Measurements from ENCODE around the gene CDH23. TPM values are rescaled to one million over a fixed set of nuclear protein-coding genes. Genes with fewer than 3 reads are reported as not detected.

Gene CDH23
- polyA plus RNA-seq, 2 of the 4 experiments (the other 2 are of a cell fraction): 1.1 to 2.3 TPM

DNA sequence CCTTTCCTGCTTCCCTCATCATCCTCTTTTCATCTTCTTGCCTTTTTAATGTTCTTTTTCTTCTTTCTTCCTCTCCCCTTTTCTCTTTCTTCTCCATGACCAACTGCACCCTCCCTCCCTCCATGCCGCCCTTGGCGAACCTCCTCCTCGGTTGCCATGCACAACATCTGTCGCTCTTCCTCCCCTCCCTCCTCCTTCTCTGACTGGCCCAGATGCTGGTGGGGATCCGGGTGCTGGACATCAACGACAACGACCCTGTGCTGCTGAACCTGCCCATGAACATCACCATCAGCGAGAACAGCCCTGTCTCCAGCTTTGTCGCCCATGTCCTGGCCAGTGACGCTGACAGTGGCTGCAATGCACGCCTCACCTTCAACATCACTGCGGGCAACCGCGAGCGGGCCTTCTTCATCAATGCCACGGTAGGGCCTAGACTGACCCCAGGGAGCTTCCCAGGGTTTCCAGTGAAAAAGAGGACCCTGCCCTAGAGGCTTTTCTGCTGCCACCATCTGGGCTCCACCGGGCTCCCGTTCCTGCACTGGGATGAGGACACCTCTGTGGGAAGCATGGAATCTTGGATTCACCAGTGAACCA is 388.1 kb downstream of the CDH23 start (continued):
- TF ChIP-seq, protein P1, sequence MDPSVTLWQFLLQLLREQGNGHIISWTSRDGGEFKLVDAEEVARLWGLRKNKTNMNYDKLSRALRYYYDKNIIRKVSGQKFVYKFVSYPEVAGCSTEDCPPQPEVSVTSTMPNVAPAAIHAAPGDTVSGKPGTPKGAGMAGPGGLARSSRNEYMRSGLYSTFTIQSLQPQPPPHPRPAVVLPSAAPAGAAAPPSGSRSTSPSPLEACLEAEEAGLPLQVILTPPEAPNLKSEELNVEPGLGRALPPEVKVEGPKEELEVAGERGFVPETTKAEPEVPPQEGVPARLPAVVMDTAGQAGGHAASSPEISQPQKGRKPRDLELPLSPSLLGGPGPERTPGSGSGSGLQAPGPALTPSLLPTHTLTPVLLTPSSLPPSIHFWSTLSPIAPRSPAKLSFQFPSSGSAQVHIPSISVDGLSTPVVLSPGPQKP (IDR thresholded peaks at IDR 0.05; ENCODE audit: low read depth, low read length): no peak
- TF ChIP-seq JUN (IDR thresholded peaks at IDR 0.05) (no peak), ZSCAN20 (CRISPR knock-in tag; IDR thresholded peaks at IDR 0.05) (no peak), EP300 (IDR thresholded peaks at IDR 0.05) (no peak), EHMT2 (IDR thresholded peaks at IDR 0.05; ENCODE audit: low read depth) (no peak)
- TF ChIP-seq, protein P2, sequence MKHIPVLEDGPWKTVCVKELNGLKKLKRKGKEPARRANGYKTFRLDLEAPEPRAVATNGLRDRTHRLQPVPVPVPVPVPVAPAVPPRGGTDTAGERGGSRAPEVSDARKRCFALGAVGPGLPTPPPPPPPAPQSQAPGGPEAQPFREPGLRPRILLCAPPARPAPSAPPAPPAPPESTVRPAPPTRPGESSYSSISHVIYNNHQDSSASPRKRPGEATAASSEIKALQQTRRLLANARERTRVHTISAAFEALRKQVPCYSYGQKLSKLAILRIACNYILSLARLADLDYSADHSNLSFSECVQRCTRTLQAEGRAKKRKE (CRISPR knock-in tag; IDR thresholded peaks at IDR 0.05; ENCODE audit: low read depth): no peak

DNA sequence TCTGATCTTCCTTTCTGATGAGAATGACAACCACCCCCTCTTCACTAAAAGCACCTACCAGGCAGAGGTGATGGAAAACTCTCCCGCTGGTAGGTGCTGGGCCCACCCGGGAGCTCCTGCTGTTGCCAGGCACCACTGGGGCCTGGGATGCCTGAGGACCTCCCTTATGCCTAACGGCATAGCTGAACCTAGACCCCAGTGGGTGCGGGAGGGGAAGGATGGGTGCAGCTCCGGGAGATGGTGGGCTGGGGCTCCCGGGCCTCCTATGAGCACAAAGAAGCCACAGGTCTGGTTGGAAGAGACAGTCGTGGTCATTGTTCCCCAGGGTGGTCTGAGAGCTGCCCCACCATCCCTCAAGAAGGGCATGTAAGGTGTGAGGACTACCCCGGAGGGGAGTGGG is 392.2 kb downstream of the CDH23 start:
- CTCF ChIA-PET: interaction anchor here (0.8 to 1.4 kb wide), 4 partner anchors 11 to 469 kb away, joined by 3 read pairs; no protein-coding TSS in a partner anchor
- no peak for FAIRE-seq

DNA sequence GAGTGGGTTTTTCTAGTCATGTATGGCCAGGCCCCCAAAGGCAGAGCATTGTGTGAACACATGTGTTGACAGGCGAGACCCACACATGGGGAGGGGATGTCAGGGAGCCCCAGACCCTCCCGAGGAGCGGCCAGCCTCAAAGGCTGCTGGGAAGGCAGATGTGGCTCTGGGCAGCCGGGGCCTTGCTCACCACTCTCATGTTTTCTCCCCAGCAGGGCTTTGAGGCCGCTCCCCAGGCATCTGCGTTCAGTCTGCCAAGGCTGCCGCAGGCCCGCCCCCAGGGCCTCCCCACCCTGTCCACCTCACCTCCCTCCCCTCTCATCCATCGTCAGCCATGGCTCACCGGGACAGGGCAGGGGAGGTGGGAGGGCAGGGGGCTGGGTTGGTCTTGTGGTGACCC is 393.2 kb downstream of the CDH23 start:
- TF ChIP-seq NPAS2 (CRISPR knock-in tag; IDR thresholded peaks at IDR 0.05; ENCODE audit: borderline replicate concordance): no peak
- no peak for TF ChIP-seq RNF2 (IDR thresholded peaks at IDR 0.05; ENCODE audit: borderline replicate concordance, low read depth)
- TF ChIP-seq POLR2AphosphoS2 (conservative IDR thresholded peaks at IDR 0.05; ENCODE audit: low read length): no peak
- TF ChIP-seq NR3C1 (IDR thresholded peaks at IDR 0.05): no peak
- TF ChIP-seq TFCP2L1 (CRISPR knock-in tag; IDR thresholded peaks at IDR 0.05): no peak
- TF ChIP-seq NFE2L2 (conservative IDR thresholded peaks at IDR 0.05; ENCODE audit: low read length): no peak
- TF ChIP-seq, protein P3, sequence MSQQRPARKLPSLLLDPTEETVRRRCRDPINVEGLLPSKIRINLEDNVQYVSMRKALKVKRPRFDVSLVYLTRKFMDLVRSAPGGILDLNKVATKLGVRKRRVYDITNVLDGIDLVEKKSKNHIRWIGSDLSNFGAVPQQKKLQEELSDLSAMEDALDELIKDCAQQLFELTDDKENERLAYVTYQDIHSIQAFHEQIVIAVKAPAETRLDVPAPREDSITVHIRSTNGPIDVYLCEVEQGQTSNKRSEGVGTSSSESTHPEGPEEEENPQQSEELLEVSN (IDR thresholded peaks at IDR 0.05; ENCODE audit: borderline replicate concordance, low read depth): no peak
- TF ChIP-seq, protein P4, sequence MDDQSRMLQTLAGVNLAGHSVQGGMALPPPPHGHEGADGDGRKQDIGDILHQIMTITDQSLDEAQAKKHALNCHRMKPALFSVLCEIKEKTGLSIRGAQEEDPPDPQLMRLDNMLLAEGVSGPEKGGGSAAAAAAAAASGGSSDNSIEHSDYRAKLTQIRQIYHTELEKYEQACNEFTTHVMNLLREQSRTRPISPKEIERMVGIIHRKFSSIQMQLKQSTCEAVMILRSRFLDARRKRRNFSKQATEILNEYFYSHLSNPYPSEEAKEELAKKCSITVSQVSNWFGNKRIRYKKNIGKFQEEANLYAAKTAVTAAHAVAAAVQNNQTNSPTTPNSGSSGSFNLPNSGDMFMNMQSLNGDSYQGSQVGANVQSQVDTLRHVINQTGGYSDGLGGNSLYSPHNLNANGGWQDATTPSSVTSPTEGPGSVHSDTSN (IDR thresholded peaks at IDR 0.05): no peak
- TF ChIP-seq RARB (CRISPR knock-in tag; IDR thresholded peaks at IDR 0.05): no peak
- TF ChIP-seq, protein P5, sequence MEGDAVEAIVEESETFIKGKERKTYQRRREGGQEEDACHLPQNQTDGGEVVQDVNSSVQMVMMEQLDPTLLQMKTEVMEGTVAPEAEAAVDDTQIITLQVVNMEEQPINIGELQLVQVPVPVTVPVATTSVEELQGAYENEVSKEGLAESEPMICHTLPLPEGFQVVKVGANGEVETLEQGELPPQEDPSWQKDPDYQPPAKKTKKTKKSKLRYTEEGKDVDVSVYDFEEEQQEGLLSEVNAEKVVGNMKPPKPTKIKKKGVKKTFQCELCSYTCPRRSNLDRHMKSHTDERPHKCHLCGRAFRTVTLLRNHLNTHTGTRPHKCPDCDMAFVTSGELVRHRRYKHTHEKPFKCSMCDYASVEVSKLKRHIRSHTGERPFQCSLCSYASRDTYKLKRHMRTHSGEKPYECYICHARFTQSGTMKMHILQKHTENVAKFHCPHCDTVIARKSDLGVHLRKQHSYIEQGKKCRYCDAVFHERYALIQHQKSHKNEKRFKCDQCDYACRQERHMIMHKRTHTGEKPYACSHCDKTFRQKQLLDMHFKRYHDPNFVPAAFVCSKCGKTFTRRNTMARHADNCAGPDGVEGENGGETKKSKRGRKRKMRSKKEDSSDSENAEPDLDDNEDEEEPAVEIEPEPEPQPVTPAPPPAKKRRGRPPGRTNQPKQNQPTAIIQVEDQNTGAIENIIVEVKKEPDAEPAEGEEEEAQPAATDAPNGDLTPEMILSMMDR (IDR thresholded peaks at IDR 0.05): no peak
- no peak for TF ChIP-seq FOSB (CRISPR knock-in tag; IDR thresholded peaks at IDR 0.05)
- no peak for TF ChIP-seq PHF8 (IDR thresholded peaks at IDR 0.05; ENCODE audit: borderline replicate concordance, low read depth)
- no peak for TF ChIP-seq ZFP36 (IDR thresholded peaks at IDR 0.05; ENCODE audit: borderline replicate concordance, partially characterized antibody)
- no peak for TF ChIP-seq EHF (CRISPR knock-in tag; IDR thresholded peaks at IDR 0.05)
- TF ChIP-seq, protein P6, sequence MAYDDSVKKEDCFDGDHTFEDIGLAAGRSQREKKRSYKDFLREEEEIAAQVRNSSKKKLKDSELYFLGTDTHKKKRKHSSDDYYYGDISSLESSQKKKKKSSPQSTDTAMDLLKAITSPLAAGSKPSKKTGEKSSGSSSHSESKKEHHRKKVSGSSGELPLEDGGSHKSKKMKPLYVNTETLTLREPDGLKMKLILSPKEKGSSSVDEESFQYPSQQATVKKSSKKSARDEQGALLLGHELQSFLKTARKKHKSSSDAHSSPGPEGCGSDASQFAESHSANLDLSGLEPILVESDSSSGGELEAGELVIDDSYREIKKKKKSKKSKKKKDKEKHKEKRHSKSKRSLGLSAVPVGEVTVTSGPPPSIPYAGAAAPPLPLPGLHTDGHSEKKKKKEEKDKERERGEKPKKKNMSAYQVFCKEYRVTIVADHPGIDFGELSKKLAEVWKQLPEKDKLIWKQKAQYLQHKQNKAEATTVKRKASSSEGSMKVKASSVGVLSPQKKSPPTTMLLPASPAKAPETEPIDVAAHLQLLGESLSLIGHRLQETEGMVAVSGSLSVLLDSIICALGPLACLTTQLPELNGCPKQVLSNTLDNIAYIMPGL (CRISPR knock-in tag; IDR thresholded peaks at IDR 0.05; ENCODE audit: borderline replicate concordance): no peak
- no peak for TF ChIP-seq HOXB13 (CRISPR knock-in tag; IDR thresholded peaks at IDR 0.05; ENCODE audit: low read depth)
- no peak for TF ChIP-seq JUNB (IDR thresholded peaks at IDR 0.05)
- TF ChIP-seq, protein P2 (CRISPR knock-in tag; IDR thresholded peaks at IDR 0.05; ENCODE audit: low read depth): no peak
- no peak for TF ChIP-seq KDM5A (IDR thresholded peaks at IDR 0.05)
- TF ChIP-seq EHMT2 (IDR thresholded peaks at IDR 0.05; ENCODE audit: low read depth): no peak
- CTCF ChIA-PET: no interaction called here
- no peak for DNase-seq (ENCODE audit: low read depth in 1 of 2, low spot score in 1 of 2)
- 69% methylated on average over 4 of the region's 10 CpGs for WGBS (ENCODE audit: missing lambda C conversion rate)
- no peak for FAIRE-seq
- H3K9me3 ChIP-seq: no peaks in the 10 kb centered on the region
- H3K27ac ChIP-seq: no peak overlapping the region
- H3K4me1 ChIP-seq: no peaks in the 10 kb centered on the region
- no peak overlapping the region for H3K4me3 ChIP-seq
- no peak overlapping the region for H3K4me2 ChIP-seq
- ATAC-seq: no peak; a peak in 1 of 6 replicates
- POLR2A ChIA-PET: no interaction called here

More for the DNA sequence above, 392.2 kb downstream of the CDH23 start:
- Histone ChIP-seq H3K4me2 (no peak overlapping the region), H3K9me3 (no peaks in the 10 kb centered on the region), H3K4me1 (no peaks in the 10 kb centered on the region), H3K27ac (no peak overlapping the region), H3K4me3 (no peak overlapping the region)
- POLR2A ChIA-PET: no interaction called here
- no peak for ATAC-seq
- DNase-seq (ENCODE audit: low read depth in 1 of 2, low spot score in 1 of 2): no peak
- no peak for TF ChIP-seq NR3C1 (IDR thresholded peaks at IDR 0.05)
- TF ChIP-seq BHLHE40 (IDR thresholded peaks at IDR 0.05; ENCODE audit: low read depth, low read length): no peak
- TF ChIP-seq MAFK (IDR thresholded peaks at IDR 0.05; ENCODE audit: partially characterized antibody): no peak
- TF ChIP-seq CHD2 (IDR thresholded peaks at IDR 0.05; ENCODE audit: low read length, partially characterized antibody): no peak
- no peak for TF ChIP-seq HOXB13 (CRISPR knock-in tag; IDR thresholded peaks at IDR 0.05; ENCODE audit: low read depth)
- no peak for TF ChIP-seq POLR2A (IDR thresholded peaks at IDR 0.05; ENCODE audit: low read length)
- no peak for TF ChIP-seq HDAC2 (IDR thresholded peaks at IDR 0.05)
- WGBS (ENCODE audit: missing lambda C conversion rate): 79% methylated on average over 4 of the region's 8 CpGs

All from A549 (cell line).